Fibroblast of lung (primary cell): ENCODE data around the gene KEAP1.

Experiments
- CTCF ChIP-seq, 2 donors: IDR thresholded peaks in 1 of 2; conservative IDR thresholded peaks in 1 of 2; 1 replicate in 1 of 2; 2 replicates in 1 of 2; pipeline ENCODE4 v1.5.1; 2011 to 2012; ENCODE audit warnings: low read length in 2 of 2, control low read depth in 1 of 2, inconsistent platforms in 1 of 2, low read depth in 1 of 2, mild to moderate bottlenecking in 1 of 2
- EZH2 ChIP-seq: IDR thresholded peaks from 2 replicates; pipeline ENCODE4 v1.5.1; 2012; ENCODE audit warnings: low read length, control low read depth, mild to moderate bottlenecking; ENCODE audit errors: missing control alignments

- no peak for TF ChIP-seq CTCF (conservative IDR thresholded peaks at IDR 0.05 in 1 of 2, IDR thresholded peaks at IDR 0.05 in 1 of 2; ENCODE audit: low read depth in 1 of 2, low read length in 2 of 2)
- TF ChIP-seq EZH2, result peak; percentile 88
Measured at GRCh38 chr19:10514211-10515145, 11.3 kb upstream of the KEAP1 start.
